HepG2 (cell line): ENCODE results near the gene LGR6. TPM values are rescaled to one million over a fixed set of nuclear protein-coding genes. Genes with fewer than 3 reads are reported as not detected.

Experiments used
- ATAC-seq: fragments of 200-7000 bp; cut with Tn5 transposase; 3 replicates; pipeline ENCODE4 v1.9.1; 2020; ENCODE audit warnings: mild to moderate bottlenecking, moderate library complexity
- BruUV-seq: library from RNA; stranded (reverse); fragments of 400-500 nt; replicated peaks from 2 replicates; lab custom pipeline; 2021; lab: Mats Ljungman, UMichigan
- CTCF ChIA-PET: fragments of 300-600 bp; formaldehyde crosslinking; extraction: SDS; loops from one replicate; lab custom pipeline; 2021; ENCODE audit warnings: low total read pairs, inconsistent platforms, low intra/inter-chr PET ratio; lab: Yijun Ruan, JAX
- POLR2A ChIA-PET: fragments of 350-600 bp; sonication (Branson Sonifier 250); formaldehyde crosslinking; loops from one replicate; lab custom pipeline; 2020; ENCODE audit warnings: antibody characterized with exemption, inconsistent platforms; lab: Yijun Ruan, JAX
- DNase-seq: peaks from one replicate; pipeline ENCODE4 v3.0.0-alpha.2; 2015; ENCODE audit warnings: low spot score
- FAIRE-seq: peaks from 3 replicates; lab custom pipeline; 2011; peaks lifted over from hg19 to GRCh38; lab: Jason Lieb, UNC
- H2AFZ ChIP-seq: one replicate; pipeline ENCODE4 v1.6.1; 2011; ENCODE audit warnings: low read length, inconsistent platforms
- H3K27ac ChIP-seq: fragments of 300-600 bp; 3 replicates; pipeline ENCODE4 v1.8.0; 2011; ENCODE audit warnings: mixed run types, mild to moderate bottlenecking, mixed read lengths, low read length, inconsistent platforms; ENCODE audit not compliant: insufficient read depth; ENCODE audit errors: extremely low read length
- H3K27me3 ChIP-seq, 2 experiments: fragments of 200-600 bp in 1 of 2; 2 replicates in 1 of 2; 3 replicates in 1 of 2; pipeline versions ENCODE4 v1.6.0 to v1.8.0; 2011; ENCODE audit warnings: low read length in 2 of 2, mild to moderate bottlenecking in 2 of 2, moderate library complexity in 2 of 2, inconsistent platforms in 1 of 2; ENCODE audit not compliant: insufficient read depth in 2 of 2, control insufficient read depth in 1 of 2
- H3K36me3 ChIP-seq, 2 experiments: fragments of 200-600 bp in 1 of 2; replicated peaks in 1 of 2; 2 replicates in 1 of 2; 3 replicates in 1 of 2; pipeline versions ENCODE4 v1.5.1 to v1.8.0; 2011; ENCODE audit warnings: low read length in 2 of 2, inconsistent platforms in 1 of 2; ENCODE audit not compliant: insufficient read depth in 2 of 2, control insufficient read depth in 1 of 2
- H3K4me1 ChIP-seq: 2 replicates; pipeline ENCODE4 v1.5.1; 2012; ENCODE audit warnings: low read length, inconsistent platforms; ENCODE audit not compliant: insufficient read depth
- H3K4me2 ChIP-seq: 2 replicates; pipeline ENCODE4 v1.6.0; 2011; ENCODE audit warnings: low read depth, low read length, inconsistent platforms
- H3K4me3 ChIP-seq, 3 experiments: fragments of 200-600 bp in 1 of 3; sonication (generic), shearing (Covaris generic) in 1 of 3; replicated peaks in 1 of 3; 2 replicates each; pipeline ENCODE4 v1.5.1; 2011 to 2016; ENCODE audit warnings: low read length in 3 of 3, inconsistent platforms in 2 of 3, low read depth in 2 of 3, mild to moderate bottlenecking in 2 of 3, control low read depth in 1 of 3, mixed read lengths in 1 of 3; ENCODE audit not compliant: insufficient read depth in 1 of 3
- H3K79me2 ChIP-seq: one replicate; pipeline ENCODE4 v1.6.1; 2011; ENCODE audit warnings: low read length, inconsistent platforms; ENCODE audit not compliant: insufficient read depth
- H3K9ac ChIP-seq: 2 replicates; pipeline ENCODE4 v1.6.0; 2011; ENCODE audit warnings: mild to moderate bottlenecking, low read depth, low read length, inconsistent platforms; ENCODE audit not compliant: insufficient read depth
- H3K9me3 ChIP-seq: 2 replicates; pipeline ENCODE4 v1.5.1; 2012; ENCODE audit warnings: mild to moderate bottlenecking, low read length
- H4K20me1 ChIP-seq: 2 replicates; pipeline ENCODE4 v1.6.0; 2011; ENCODE audit warnings: inconsistent platforms, mild to moderate bottlenecking, low read length, moderate library complexity; ENCODE audit not compliant: insufficient read depth
- AGO2 ChIP-seq: fragments of 200-400 bp; formaldehyde crosslinking; optimal IDR thresholded peaks from 2 replicates; pipeline ENCODE3; 2017; ENCODE audit warnings: mild to moderate bottlenecking, low read depth, low read length, moderate library complexity
- GZF1 ChIP-seq: sonication (generic); formaldehyde crosslinking; IDR thresholded peaks from 2 replicates; pipeline ENCODE4 v1.5.1; 2020; ENCODE audit warnings: mild to moderate bottlenecking, missing genetic modification reagents
- IRX3 ChIP-seq: sonication (generic); formaldehyde crosslinking; IDR thresholded peaks from 2 replicates; pipeline ENCODE4 v1.8.1; 2023; ENCODE audit warnings: mild to moderate bottlenecking, low read depth, missing genetic modification reagents, borderline replicate concordance
- SMAD3 ChIP-seq: sonication (generic); formaldehyde crosslinking; IDR thresholded peaks from 2 replicates; pipeline ENCODE4 v1.4.0; 2020; ENCODE audit warnings: missing genetic modification reagents
- ZNF138 ChIP-seq: sonication (generic); formaldehyde crosslinking; IDR thresholded peaks from 2 replicates; pipeline ENCODE4 v1.5.0; 2020; ENCODE audit warnings: mild to moderate bottlenecking, low read depth, missing genetic modification reagents
- ZNF407 ChIP-seq: sonication (generic); formaldehyde crosslinking; IDR thresholded peaks from one replicate; pipeline ENCODE4 v1.5.1; 2020; ENCODE audit warnings: mild to moderate bottlenecking, missing genetic modification reagents; ENCODE audit errors: not compliant biosample characterization
- ZNF441 ChIP-seq: sonication (generic); formaldehyde crosslinking; IDR thresholded peaks from 2 replicates; pipeline ENCODE4 v1.7.0; 2021; ENCODE audit warnings: missing genetic modification reagents, borderline replicate concordance
- ZNF460 ChIP-seq: sonication (generic); formaldehyde crosslinking; IDR thresholded peaks from 2 replicates; pipeline ENCODE4 v1.5.1; 2020; ENCODE audit warnings: missing genetic modification reagents, mild to moderate bottlenecking, borderline replicate concordance
- ZNF746 ChIP-seq: sonication (generic); formaldehyde crosslinking; IDR thresholded peaks from 2 replicates; pipeline ENCODE4 v1.8.0; 2022; ENCODE audit warnings: mild to moderate bottlenecking, missing genetic modification reagents
- ZUFSP ChIP-seq: sonication (generic); formaldehyde crosslinking; IDR thresholded peaks from 2 replicates; pipeline ENCODE4 v1.9.0; 2021; ENCODE audit warnings: missing genetic modification reagents, mild to moderate bottlenecking, borderline replicate concordance
- WGBS: methylation state at CpG from one replicate; pipeline ENCODE4 v1.1.6; 2017; ENCODE audit warnings: low lambda C conversion rate; 5-methylcytosine and 5-hydroxymethylcytosine counted together
- in situ Hi-C: cut with HindIII; loops from 2 replicates; pipeline ENCODE4 v1.10.0; 2017; ENCODE audit warnings: low pct_unique_long_range_greater_than_20kb; ENCODE audit not compliant: extremely low pct_ligation_motif_present
- intact Hi-C: fragments of 100-400 bp; cut with micrococcal nuclease; formaldehyde crosslinking; loops from one replicate; pipeline ENCODE4 v1.10.0; 2022; ENCODE audit not compliant: unreplicated experiment
- polyA plus RNA-seq, 8 experiments: library from polyadenylated mRNA; depleted of rRNA in 3 of 8; stranded (reverse) in 7 of 8; unstranded in 1 of 8; fragments of >200 nt; fragmentation: Illumina TruSeq in 4 of 8; extraction: Trizol in 4 of 8; gene quantifications; 2 replicates each; pipeline versions ENCODE4 v1.2.1 to v1.2.3, GENCODE V29; 2011 to 2016; ENCODE audit warnings: low read depth in 4 of 8, missing spikeins in 1 of 8, mixed read lengths in 1 of 8; ENCODE audit not compliant: insufficient read depth in 1 of 8
- total RNA-seq, 5 experiments: library from RNA; depleted of rRNA; stranded (reverse); fragments of >200 nt; fragmentation: Illumina TruSeq; extraction: Trizol; gene quantifications; 2 replicates each; pipeline ENCODE4 v1.2.3, GENCODE V29; 2016; ENCODE audit warnings: low read depth in 1 of 5
- TF ChIP-seq, protein P1 (sequence below): sonication (generic); formaldehyde crosslinking; IDR thresholded peaks from 2 replicates; pipeline ENCODE4 v1.4.0; 2020; ENCODE audit warnings: missing genetic modification reagents

Gene LGR6
- total and polyA plus RNA-seq, 2 of the 13 experiments (the other 11 are each of a cell fraction or from before 2014, with no cell fraction given) = 0.07 TPM; not detected in 1

DNA sequence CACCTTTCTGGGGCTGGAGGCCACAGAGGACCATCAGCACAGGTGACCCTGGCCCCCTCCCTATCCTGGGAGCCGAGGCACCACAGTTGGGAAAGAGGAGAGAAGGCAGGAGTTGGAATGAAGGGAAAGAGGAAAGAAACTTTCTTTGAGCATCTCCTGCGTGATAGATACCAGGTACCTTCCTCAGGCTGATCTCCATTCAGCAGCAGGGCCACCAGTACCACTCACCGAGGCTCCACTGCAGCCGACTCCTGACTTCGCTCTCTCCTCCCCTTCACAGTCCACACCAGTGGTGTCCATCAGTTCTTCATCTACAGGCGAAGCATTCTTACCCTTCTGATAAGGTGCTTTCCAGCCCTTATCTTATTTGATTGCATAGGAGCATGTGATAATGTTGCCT lies 55.3 kb downstream of the LGR6 start (continued):
- TF ChIP-seq, protein P1, sequence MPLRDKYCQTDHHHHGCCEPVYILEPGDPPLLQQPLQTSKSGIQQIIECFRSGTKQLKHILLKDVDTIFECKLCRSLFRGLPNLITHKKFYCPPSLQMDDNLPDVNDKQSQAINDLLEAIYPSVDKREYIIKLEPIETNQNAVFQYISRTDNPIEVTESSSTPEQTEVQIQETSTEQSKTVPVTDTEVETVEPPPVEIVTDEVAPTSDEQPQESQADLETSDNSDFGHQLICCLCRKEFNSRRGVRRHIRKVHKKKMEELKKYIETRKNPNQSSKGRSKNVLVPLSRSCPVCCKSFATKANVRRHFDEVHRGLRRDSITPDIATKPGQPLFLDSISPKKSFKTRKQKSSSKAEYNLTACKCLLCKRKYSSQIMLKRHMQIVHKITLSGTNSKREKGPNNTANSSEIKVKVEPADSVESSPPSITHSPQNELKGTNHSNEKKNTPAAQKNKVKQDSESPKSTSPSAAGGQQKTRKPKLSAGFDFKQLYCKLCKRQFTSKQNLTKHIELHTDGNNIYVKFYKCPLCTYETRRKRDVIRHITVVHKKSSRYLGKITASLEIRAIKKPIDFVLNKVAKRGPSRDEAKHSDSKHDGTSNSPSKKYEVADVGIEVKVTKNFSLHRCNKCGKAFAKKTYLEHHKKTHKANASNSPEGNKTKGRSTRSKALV = no peak
- TF ChIP-seq ZNF746 (CRISPR knock-in tag) = no peak

DNA sequence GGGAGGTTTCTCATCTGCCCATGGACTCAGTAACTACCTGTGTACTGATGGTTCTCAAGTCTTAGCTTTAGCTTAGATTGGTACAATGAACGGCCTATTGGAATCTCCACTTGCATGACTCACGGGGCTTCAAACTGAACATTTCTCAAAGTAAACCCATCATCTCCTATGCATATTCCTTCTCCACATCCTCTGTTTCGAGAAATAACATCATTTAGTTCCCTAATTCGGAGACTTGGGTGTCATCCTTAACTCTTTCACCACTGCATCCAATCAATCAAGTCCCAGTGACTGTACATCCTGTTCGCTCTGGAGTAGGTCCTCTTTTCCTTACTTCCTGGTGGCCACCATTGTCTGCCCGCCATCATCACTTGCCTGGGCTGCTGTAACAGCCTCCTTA lies 55.8 kb downstream of the LGR6 start:
- intact Hi-C loops (no loop called here), in situ Hi-C loops (no loop called here)
- Histone ChIP-seq H3K9ac (no peak overlapping the region), H3K4me1 (no peaks in the 10 kb centered on the region), H3K79me2 (no peaks in the 10 kb centered on the region), H3K27ac (no peak overlapping the region), H3K36me3 (no peaks in the 10 kb centered on the region), H4K20me1 (no peaks in the 10 kb centered on the region), H3K4me2 (no peak overlapping the region), H3K9me3 (no peaks in the 10 kb centered on the region), H3K27me3 (peaks cover 2 to 26% of the 10 kb centered on the region in 2 experiments; a peak in 4 of 5 replicates), H2AFZ (no peak overlapping the region), H3K4me3 (no peak overlapping the region)
- FAIRE-seq (no peak), ATAC-seq (no peak), DNase-seq (no peak)
- POLR2A ChIA-PET = no interaction called here
- CTCF ChIA-PET = no interaction called here
- no peak for TF ChIP-seq ZUFSP (CRISPR knock-in tag)
- TF ChIP-seq ZNF407 (CRISPR knock-in tag) = no peak
- no peak for TF ChIP-seq SMAD3 (CRISPR knock-in tag)
- TF ChIP-seq AGO2 = no peak
- TF ChIP-seq ZNF138 (CRISPR knock-in tag) = no peak
- TF ChIP-seq ZNF441 (CRISPR knock-in tag) = no peak
- TF ChIP-seq ZNF460 = no peak
- no peak for TF ChIP-seq IRX3
- TF ChIP-seq GZF1 = no peak
- no TSS peak for BruUV-seq
- 22% methylated on average over 6 of the region's 6 CpGs for WGBS
